ENCODE data around the gene ADAM12. TPM values are rescaled to one million over a fixed set of nuclear protein-coding genes. Genes with fewer than 3 reads are reported as not detected.

ADAM12 gene
- 15.3 and 15.8 TPM in 2 replicates for total RNA-seq (2014; rRNA removed; shearing (Covaris generic); ENCODE audit: low replicate concordance)

- H3K36me3 ChIP-seq, result peaks cover 25% of the 10 kb centered on the region
- peak; percentile 85 for DNase-seq
Observed at GRCh38 chr10:126387931-126388911, at the start of gene ADAM12. TSS of gene ADAM12 (minus strand) at chr10:126388477. CDS start at chr10:126388145, 332 bp downstream.

GRCh38 chr10:126437635-126438406 lies 49.5 kb upstream of the ADAM12 start:
- Histone ChIP-seq H3K27me3 (no peaks in the 10 kb centered on the region), H3K4me3 (no peak overlapping the region), H3K9me3 (no peaks in the 10 kb centered on the region), H3K36me3 (no peaks in the 10 kb centered on the region; the same call in 1 of the 2 replicates)
- no peak for DNase-seq

More at GRCh38 chr10:126387931-126388911, at the start of gene ADAM12:
- Histone ChIP-seq H3K27me3 (no peaks in the 10 kb centered on the region), H3K4me3 (peak within 1 kb of the TSS; percentile 64), H3K9me3 (peaks cover 11% of the 10 kb centered on the region)

- Histone ChIP-seq H3K9me3 (no peaks in the 10 kb centered on the region), H3K27me3 (no peaks in the 10 kb centered on the region), H3K36me3 (no peaks in the 10 kb centered on the region), H3K4me3 (no peak overlapping the region)
- no peak for DNase-seq
Observed at GRCh38 chr10:126434235-126434634, 46.0 kb upstream of the ADAM12 start.

GRCh38 chr10:126433351-126433750 lies 45.1 kb upstream of the ADAM12 start:
- DNase-seq, result no peak
- no peaks in the 10 kb centered on the region for H3K27me3 ChIP-seq
- no peak overlapping the region for H3K4me3 ChIP-seq
- no peaks in the 10 kb centered on the region for H3K9me3 ChIP-seq
- no peaks in the 10 kb centered on the region for H3K36me3 ChIP-seq

GRCh38 chr10:126432507-126432906 lies 44.2 kb upstream of the ADAM12 start:
- H3K27me3 ChIP-seq, result no peaks in the 10 kb centered on the region

GRCh38 chr10:126431816-126432215 lies 43.5 kb upstream of the ADAM12 start:
- no peaks in the 10 kb centered on the region for H3K27me3 ChIP-seq
- H3K4me3 ChIP-seq, result no peak overlapping the region
- no peaks in the 10 kb centered on the region for H3K36me3 ChIP-seq
- no peak for DNase-seq
- no peaks in the 10 kb centered on the region for H3K9me3 ChIP-seq

More at GRCh38 chr10:126432507-126432906, 44.2 kb upstream of the ADAM12 start:
- H3K4me3 ChIP-seq, result no peak overlapping the region
- H3K9me3 ChIP-seq, result no peaks in the 10 kb centered on the region
- DNase-seq, result no peak
- H3K36me3 ChIP-seq, result no peaks in the 10 kb centered on the region

- Histone ChIP-seq H3K36me3 (no peaks in the 10 kb centered on the region), H3K4me3 (no peak overlapping the region), H3K9me3 (no peaks in the 10 kb centered on the region), H3K27me3 (no peaks in the 10 kb centered on the region)
- DNase-seq, result no peak
Observed at GRCh38 chr10:126430512-126430911, 42.2 kb upstream of the ADAM12 start.

- peaks cover 8% of the 10 kb centered on the region for H3K9me3 ChIP-seq
- H3K36me3 ChIP-seq, result no peaks in the 10 kb centered on the region
- no peak overlapping the region for H3K4me3 ChIP-seq
- DNase-seq, result no peak
- H3K27me3 ChIP-seq, result no peaks in the 10 kb centered on the region
Observed at GRCh38 chr10:126429275-126429674, 41.0 kb upstream of the ADAM12 start.

- DNase-seq, result no peak
- Histone ChIP-seq H3K4me3 (no peak overlapping the region), H3K36me3 (peaks cover 7% of the 10 kb centered on the region; the same call in 1 of the 2 replicates)
Observed at GRCh38 chr10:126425489-126426065, 37.3 kb upstream of the ADAM12 start.

GRCh38 chr10:126425032-126425431 lies 36.8 kb upstream of the ADAM12 start:
- Histone ChIP-seq H3K36me3 (peaks cover 7% of the 10 kb centered on the region; the same call in 1 of the 2 replicates), H3K27me3 (no peaks in the 10 kb centered on the region), H3K4me3 (no peak overlapping the region), H3K9me3 (peaks cover 19% of the 10 kb centered on the region)
- DNase-seq, result no peak

More at GRCh38 chr10:126425489-126426065, 37.3 kb upstream of the ADAM12 start:
- H3K9me3 ChIP-seq, result peaks cover 19% of the 10 kb centered on the region
- H3K27me3 ChIP-seq, result no peaks in the 10 kb centered on the region

- peaks cover 19% of the 10 kb centered on the region for H3K9me3 ChIP-seq
- H3K4me3 ChIP-seq, result no peak overlapping the region
- DNase-seq, result no peak
- H3K36me3 ChIP-seq, result peaks cover 7% of the 10 kb centered on the region; the same call in 1 of the 2 replicates
- H3K27me3 ChIP-seq, result no peaks in the 10 kb centered on the region
Observed at GRCh38 chr10:126423732-126424491, 35.6 kb upstream of the ADAM12 start.

- DNase-seq, result no peak
- H3K9me3 ChIP-seq, result peaks cover 19% of the 10 kb centered on the region
Observed at GRCh38 chr10:126422567-126422966, 34.3 kb upstream of the ADAM12 start.

GRCh38 chr10:126421756-126422256 lies 33.5 kb upstream of the ADAM12 start:
- peaks cover 7% of the 10 kb centered on the region; the same call in 1 of the 2 replicates for H3K36me3 ChIP-seq

More at GRCh38 chr10:126422567-126422966, 34.3 kb upstream of the ADAM12 start:
- Histone ChIP-seq H3K27me3 (no peaks in the 10 kb centered on the region), H3K4me3 (no peak overlapping the region), H3K36me3 (peaks cover 7% of the 10 kb centered on the region; the same call in 1 of the 2 replicates)

GRCh38 chr10:126420567-126421300 lies 32.5 kb upstream of the ADAM12 start:
- DNase-seq, result peak; percentile 69
- H3K36me3 ChIP-seq, result peaks cover 7% of the 10 kb centered on the region; the same call in 1 of the 2 replicates
- H3K9me3 ChIP-seq, result peaks cover 19% of the 10 kb centered on the region
- no peaks in the 10 kb centered on the region for H3K27me3 ChIP-seq
- peak overlapping the region; percentile 36 for H3K4me3 ChIP-seq

More at GRCh38 chr10:126421756-126422256, 33.5 kb upstream of the ADAM12 start:
- Histone ChIP-seq H3K27me3 (no peaks in the 10 kb centered on the region), H3K4me3 (peak overlapping the region; percentile 36), H3K9me3 (peaks cover 19% of the 10 kb centered on the region)
- peak; percentile 86 for DNase-seq
